HepG2 (cell line): ENCODE results near the gene DPEP1. TPM values are rescaled to one million over a fixed set of nuclear protein-coding genes. Genes with fewer than 3 reads are reported as not detected.

Source experiments
- AGO1 ChIP-seq: fragments of 200-400 bp; formaldehyde crosslinking; IDR thresholded peaks from 2 replicates; pipeline ENCODE4 v1.6.1; 2017; ENCODE audit warnings: mild to moderate bottlenecking, low read depth, low read length, moderate library complexity; ENCODE audit not compliant: poor library complexity, severe bottlenecking
- CBFB ChIP-seq: sonication (generic); formaldehyde crosslinking; IDR thresholded peaks from 2 replicates; pipeline ENCODE4 v1.4.0; 2020; ENCODE audit warnings: missing genetic modification reagents
- CHD4 ChIP-seq: fragments of 200-600 bp; sonication (generic); IDR thresholded peaks from 2 replicates; pipeline ENCODE4 v1.7.0; 2017; ENCODE audit warnings: mild to moderate bottlenecking, low read length, borderline replicate concordance
- ERF ChIP-seq: IDR thresholded peaks from 2 replicates; pipeline ENCODE4 v1.6.1; 2018; ENCODE audit warnings: missing biosample characterization, missing genetic modification reagents
- FOXJ3 ChIP-seq: sonication (generic); formaldehyde crosslinking; IDR thresholded peaks from 2 replicates; pipeline ENCODE4 v1.4.0; 2020; ENCODE audit warnings: missing genetic modification reagents, mild to moderate bottlenecking, borderline replicate concordance
- GPBP1L1 ChIP-seq: sonication (generic); formaldehyde crosslinking; IDR thresholded peaks from 2 replicates; pipeline ENCODE4 v1.5.0; 2020; ENCODE audit warnings: mild to moderate bottlenecking, missing genetic modification reagents
- HINFP ChIP-seq: sonication (generic); formaldehyde crosslinking; IDR thresholded peaks from 2 replicates; pipeline ENCODE4 v1.4.0; 2020; ENCODE audit warnings: low read depth, mild to moderate bottlenecking, missing genetic modification reagents
- U2AF2 ChIP-seq: fragments of 200-400 bp; formaldehyde crosslinking; IDR thresholded peaks from 2 replicates; pipeline ENCODE4 v1.6.1; 2017; ENCODE audit warnings: low read depth, mild to moderate bottlenecking, low read length
- YEATS2 ChIP-seq: sonication (generic); formaldehyde crosslinking; IDR thresholded peaks from 2 replicates; pipeline ENCODE4 v1.4.0; 2020; ENCODE audit warnings: missing genetic modification reagents, borderline replicate concordance
- ZC3H4 ChIP-seq: sonication (generic); formaldehyde crosslinking; IDR thresholded peaks from 2 replicates; pipeline ENCODE4 v1.4.0; 2020; ENCODE audit warnings: missing genetic modification reagents, borderline replicate concordance
- ZNF296 ChIP-seq: sonication (generic); formaldehyde crosslinking; conservative IDR thresholded peaks from 2 replicates; pipeline ENCODE4 v1.5.0; 2020; ENCODE audit warnings: mild to moderate bottlenecking, missing genetic modification reagents
- ZNF383 ChIP-seq: sonication (generic); formaldehyde crosslinking; IDR thresholded peaks from 2 replicates; pipeline ENCODE4 v1.4.0; 2020; ENCODE audit warnings: missing genetic modification reagents, mild to moderate bottlenecking, borderline replicate concordance
- ZNF44 ChIP-seq: sonication (generic); formaldehyde crosslinking; IDR thresholded peaks from 2 replicates; pipeline ENCODE4 v1.5.1; 2020; ENCODE audit warnings: mild to moderate bottlenecking, missing genetic modification reagents
- ZNF660 ChIP-seq: sonication (generic); formaldehyde crosslinking; IDR thresholded peaks from 2 replicates; pipeline ENCODE4 v1.5.1; 2020; ENCODE audit warnings: mild to moderate bottlenecking, low read depth, missing genetic modification reagents, borderline replicate concordance
- polyA plus RNA-seq, 8 experiments: library from polyadenylated mRNA; depleted of rRNA in 3 of 8; stranded (reverse) in 7 of 8; unstranded in 1 of 8; fragments of >200 nt; fragmentation: Illumina TruSeq in 4 of 8; extraction: Trizol in 4 of 8; gene quantifications; 2 replicates each; pipeline versions ENCODE4 v1.2.1 to v1.2.3, GENCODE V29; 2011 to 2016; ENCODE audit warnings: low read depth in 4 of 8, missing spikeins in 1 of 8, mixed read lengths in 1 of 8; ENCODE audit not compliant: insufficient read depth in 1 of 8
- total RNA-seq, 5 experiments: library from RNA; depleted of rRNA; stranded (reverse); fragments of >200 nt; fragmentation: Illumina TruSeq; extraction: Trizol; gene quantifications; 2 replicates each; pipeline ENCODE4 v1.2.3, GENCODE V29; 2016; ENCODE audit warnings: low read depth in 1 of 5
- TF ChIP-seq, protein P1 (sequence below): sonication (generic); formaldehyde crosslinking; IDR thresholded peaks from 2 replicates; pipeline ENCODE4 v1.4.0; 2020; ENCODE audit warnings: missing genetic modification reagents
- TF ChIP-seq, protein P2 (sequence below): sonication (generic); formaldehyde crosslinking; IDR thresholded peaks from 2 replicates; pipeline ENCODE4 v1.4.0; 2020; ENCODE audit warnings: mild to moderate bottlenecking, missing genetic modification reagents
- TF ChIP-seq, protein P3 (sequence below): IDR thresholded peaks from 2 replicates; pipeline ENCODE4 v1.6.1; 2018; ENCODE audit warnings: missing genetic modification reagents

DPEP1 gene
- total and polyA plus RNA-seq, 2 of the 13 experiments (the other 11 are each of a cell fraction or from before 2014, with no cell fraction given): 37.6 to 52.2 TPM

GRCh38 chr16:89572485-89573205 is 40.8 kb upstream of the DPEP1 start (continued):
- TF ChIP-seq, protein P1, sequence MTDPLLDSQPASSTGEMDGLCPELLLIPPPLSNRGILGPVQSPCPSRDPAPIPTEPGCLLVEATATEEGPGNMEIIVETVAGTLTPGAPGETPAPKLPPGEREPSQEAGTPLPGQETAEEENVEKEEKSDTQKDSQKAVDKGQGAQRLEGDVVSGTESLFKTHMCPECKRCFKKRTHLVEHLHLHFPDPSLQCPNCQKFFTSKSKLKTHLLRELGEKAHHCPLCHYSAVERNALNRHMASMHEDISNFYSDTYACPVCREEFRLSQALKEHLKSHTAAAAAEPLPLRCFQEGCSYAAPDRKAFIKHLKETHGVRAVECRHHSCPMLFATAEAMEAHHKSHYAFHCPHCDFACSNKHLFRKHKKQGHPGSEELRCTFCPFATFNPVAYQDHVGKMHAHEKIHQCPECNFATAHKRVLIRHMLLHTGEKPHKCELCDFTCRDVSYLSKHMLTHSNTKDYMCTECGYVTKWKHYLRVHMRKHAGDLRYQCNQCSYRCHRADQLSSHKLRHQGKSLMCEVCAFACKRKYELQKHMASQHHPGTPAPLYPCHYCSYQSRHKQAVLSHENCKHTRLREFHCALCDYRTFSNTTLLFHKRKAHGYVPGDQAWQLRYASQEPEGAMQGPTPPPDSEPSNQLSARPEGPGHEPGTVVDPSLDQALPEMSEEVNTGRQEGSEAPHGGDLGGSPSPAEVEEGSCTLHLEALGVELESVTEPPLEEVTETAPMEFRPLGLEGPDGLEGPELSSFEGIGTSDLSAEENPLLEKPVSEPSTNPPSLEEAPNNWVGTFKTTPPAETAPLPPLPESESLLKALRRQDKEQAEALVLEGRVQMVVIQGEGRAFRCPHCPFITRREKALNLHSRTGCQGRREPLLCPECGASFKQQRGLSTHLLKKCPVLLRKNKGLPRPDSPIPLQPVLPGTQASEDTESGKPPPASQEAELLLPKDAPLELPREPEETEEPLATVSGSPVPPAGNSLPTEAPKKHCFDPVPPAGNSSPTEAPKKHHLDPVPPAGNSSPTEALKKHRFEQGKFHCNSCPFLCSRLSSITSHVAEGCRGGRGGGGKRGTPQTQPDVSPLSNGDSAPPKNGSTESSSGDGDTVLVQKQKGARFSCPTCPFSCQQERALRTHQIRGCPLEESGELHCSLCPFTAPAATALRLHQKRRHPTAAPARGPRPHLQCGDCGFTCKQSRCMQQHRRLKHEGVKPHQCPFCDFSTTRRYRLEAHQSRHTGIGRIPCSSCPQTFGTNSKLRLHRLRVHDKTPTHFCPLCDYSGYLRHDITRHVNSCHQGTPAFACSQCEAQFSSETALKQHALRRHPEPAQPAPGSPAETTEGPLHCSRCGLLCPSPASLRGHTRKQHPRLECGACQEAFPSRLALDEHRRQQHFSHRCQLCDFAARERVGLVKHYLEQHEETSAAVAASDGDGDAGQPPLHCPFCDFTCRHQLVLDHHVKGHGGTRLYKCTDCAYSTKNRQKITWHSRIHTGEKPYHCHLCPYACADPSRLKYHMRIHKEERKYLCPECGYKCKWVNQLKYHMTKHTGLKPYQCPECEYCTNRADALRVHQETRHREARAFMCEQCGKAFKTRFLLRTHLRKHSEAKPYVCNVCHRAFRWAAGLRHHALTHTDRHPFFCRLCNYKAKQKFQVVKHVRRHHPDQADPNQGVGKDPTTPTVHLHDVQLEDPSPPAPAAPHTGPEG (CRISPR knock-in tag): no peak
- TF ChIP-seq ZNF660 (CRISPR knock-in tag) (no peak), ZC3H4 (CRISPR knock-in tag) (no peak), ZNF383 (CRISPR knock-in tag) (0 out of 2 replicates have a peak, but pooled peaks have one; percentile 12), FOXJ3 (no peak), CBFB (peak; percentile 69; the same call in 1 of the 2 replicates), ZNF44 (CRISPR knock-in tag) (no peak), GPBP1L1 (no peak), AGO1 (peak; percentile 12), HINFP (CRISPR knock-in tag) (peak; percentile 69; the same call in 1 of the 2 replicates), ZNF296 (peak; percentile 98), CHD4 (0 out of 2 replicates have a peak, but pooled peaks have one; percentile 37), U2AF2 (no peak), YEATS2 (no peak), ERF (CRISPR knock-in tag) (peak; percentile 56)
- TF ChIP-seq, protein P2, sequence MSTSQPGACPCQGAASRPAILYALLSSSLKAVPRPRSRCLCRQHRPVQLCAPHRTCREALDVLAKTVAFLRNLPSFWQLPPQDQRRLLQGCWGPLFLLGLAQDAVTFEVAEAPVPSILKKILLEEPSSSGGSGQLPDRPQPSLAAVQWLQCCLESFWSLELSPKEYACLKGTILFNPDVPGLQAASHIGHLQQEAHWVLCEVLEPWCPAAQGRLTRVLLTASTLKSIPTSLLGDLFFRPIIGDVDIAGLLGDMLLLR (CRISPR knock-in tag): no peak
- TF ChIP-seq, protein P3, sequence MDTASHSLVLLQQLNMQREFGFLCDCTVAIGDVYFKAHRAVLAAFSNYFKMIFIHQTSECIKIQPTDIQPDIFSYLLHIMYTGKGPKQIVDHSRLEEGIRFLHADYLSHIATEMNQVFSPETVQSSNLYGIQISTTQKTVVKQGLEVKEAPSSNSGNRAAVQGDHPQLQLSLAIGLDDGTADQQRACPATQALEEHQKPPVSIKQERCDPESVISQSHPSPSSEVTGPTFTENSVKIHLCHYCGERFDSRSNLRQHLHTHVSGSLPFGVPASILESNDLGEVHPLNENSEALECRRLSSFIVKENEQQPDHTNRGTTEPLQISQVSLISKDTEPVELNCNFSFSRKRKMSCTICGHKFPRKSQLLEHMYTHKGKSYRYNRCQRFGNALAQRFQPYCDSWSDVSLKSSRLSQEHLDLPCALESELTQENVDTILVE (CRISPR knock-in tag): 0 out of 2 replicates have a peak, but pooled peaks have one; percentile 35
